IgD-negative memory B cell (primary cell): Measurements from ENCODE around the gene INAFM2. TPM values are rescaled to one million over a fixed set of nuclear protein-coding genes. Genes with fewer than 3 reads are reported as not detected.
A peak's percentile ranks its signal among the peaks of the same experiment; 100 is the strongest.

Experiments
- H3K27ac Mint-ChIP-seq, 3 donors: one replicate each; pipeline ENCODE4 v1.8.0; 2020 to 2022; ENCODE audit warnings: mild to moderate bottlenecking in 3 of 3, mixed read lengths in 3 of 3, moderate library complexity in 1 of 3
- H3K27me3 Mint-ChIP-seq: one replicate; pipeline ENCODE4 v1.8.0; 2021; ENCODE audit warnings: mixed read lengths
- H3K36me3 Mint-ChIP-seq: one replicate; pipeline ENCODE4 v1.8.0; 2020; ENCODE audit warnings: mild to moderate bottlenecking, mixed read lengths
- H3K4me1 Mint-ChIP-seq, 3 donors: one replicate each; pipeline ENCODE4 v1.8.0; 2020 to 2022; ENCODE audit warnings: mixed read lengths in 3 of 3, mild to moderate bottlenecking in 1 of 3
- H3K4me3 Mint-ChIP-seq, 4 donors: one replicate each; pipeline ENCODE4 v1.8.0; 2020 to 2022; ENCODE audit warnings: mild to moderate bottlenecking in 4 of 4, mixed read lengths in 4 of 4, moderate library complexity in 3 of 4
- H3K9me3 Mint-ChIP-seq, 3 donors: one replicate each; pipeline ENCODE4 v1.8.0; 2020 to 2021; ENCODE audit warnings: mixed read lengths in 3 of 3, mild to moderate bottlenecking in 1 of 3
- polyA plus RNA-seq: library from polyadenylated mRNA; unstranded; fragments of 300-500 nt; fragmentation: Illumina TruSeq; gene quantifications from one replicate; pipeline ENCODE4 v1.2.3, GENCODE V29; 2021

INAFM2 gene
- polyA plus RNA-seq, 1 donor from 2014 or later = 1.3 TPM

GRCh38 chr15:40344631-40345120 is 21.2 kb downstream of the INAFM2 start:
- Mint-ChIP-seq H3K4me1 (peaks cover 0 to 3% (median 0%) of the 10 kb centered on the region in 3 donors), H3K4me3 (peak overlapping the region in 1 of 4 donors; percentile 35), H3K36me3 (peaks cover 3% of the 10 kb centered on the region), H3K27me3 (no peaks in the 10 kb centered on the region), H3K9me3 (no peaks in the 10 kb centered on the region), H3K27ac (no peak overlapping the region)

GRCh38 chr15:40345225-40345866 is 21.9 kb downstream of the INAFM2 start:
- Mint-ChIP-seq H3K4me1 (peaks cover 0 to 3% (median 0%) of the 10 kb centered on the region in 3 donors), H3K36me3 (peaks cover 3% of the 10 kb centered on the region), H3K9me3 (no peaks in the 10 kb centered on the region), H3K4me3 (no peak overlapping the region), H3K27me3 (no peaks in the 10 kb centered on the region), H3K27ac (no peak overlapping the region)

GRCh38 chr15:40345867-40346578 is 22.5 kb downstream of the INAFM2 start:
- H3K4me3 Mint-ChIP-seq = no peak overlapping the region
- peaks cover 0 to 3% (median 0%) of the 10 kb centered on the region in 3 donors for H3K4me1 Mint-ChIP-seq
- peaks cover 3% of the 10 kb centered on the region for H3K36me3 Mint-ChIP-seq
- no peaks in the 10 kb centered on the region for H3K27me3 Mint-ChIP-seq
- no peak overlapping the region for H3K27ac Mint-ChIP-seq
- no peaks in the 10 kb centered on the region for H3K9me3 Mint-ChIP-seq

GRCh38 chr15:40346579-40347558 is 23.4 kb downstream of the INAFM2 start:
- Mint-ChIP-seq H3K27me3 (no peaks in the 10 kb centered on the region), H3K27ac (peak overlapping the region in 1 of 3 donors; percentile 52), H3K4me1 (peaks cover 0 to 3% (median 0%) of the 10 kb centered on the region in 3 donors), H3K4me3 (no peak overlapping the region), H3K9me3 (no peaks in the 10 kb centered on the region), H3K36me3 (peaks cover 3% of the 10 kb centered on the region)

GRCh38 chr15:40347559-40348473 is 24.3 kb downstream of the INAFM2 start:
- H3K27me3 Mint-ChIP-seq = no peaks in the 10 kb centered on the region
- H3K27ac Mint-ChIP-seq = no peak overlapping the region
- no peak overlapping the region for H3K4me3 Mint-ChIP-seq
- H3K36me3 Mint-ChIP-seq = peaks cover 3% of the 10 kb centered on the region
- peaks cover 0 to 3% (median 0%) of the 10 kb centered on the region in 3 donors for H3K4me1 Mint-ChIP-seq
- H3K9me3 Mint-ChIP-seq = no peaks in the 10 kb centered on the region

GRCh38 chr15:40348474-40348870 is 25.0 kb downstream of the INAFM2 start:
- no peaks in the 10 kb centered on the region for H3K9me3 Mint-ChIP-seq
- H3K4me1 Mint-ChIP-seq = peaks cover 0 to 3% (median 0%) of the 10 kb centered on the region in 3 donors
- no peak overlapping the region for H3K4me3 Mint-ChIP-seq
- H3K27me3 Mint-ChIP-seq = no peaks in the 10 kb centered on the region
- peaks cover 3% of the 10 kb centered on the region for H3K36me3 Mint-ChIP-seq
- no peak overlapping the region for H3K27ac Mint-ChIP-seq

- Mint-ChIP-seq H3K9me3 (no peaks in the 10 kb centered on the region), H3K4me1 (peaks cover 0 to 3% (median 0%) of the 10 kb centered on the region in 3 donors), H3K27ac (no peak overlapping the region), H3K36me3 (peaks cover 3% of the 10 kb centered on the region), H3K27me3 (peaks cover 2% of the 10 kb centered on the region), H3K4me3 (no peak overlapping the region)
Observed at GRCh38 chr15:40349163-40349562, 25.7 kb downstream of the INAFM2 start.

GRCh38 chr15:40352281-40352901 is 28.9 kb downstream of the INAFM2 start:
- H3K27ac Mint-ChIP-seq = no peak overlapping the region
- H3K36me3 Mint-ChIP-seq = no peaks in the 10 kb centered on the region
- H3K9me3 Mint-ChIP-seq = no peaks in the 10 kb centered on the region
- peaks cover 0 to 2% (median 0%) of the 10 kb centered on the region in 3 donors for H3K4me1 Mint-ChIP-seq
- H3K27me3 Mint-ChIP-seq = peaks cover 2% of the 10 kb centered on the region
- peak overlapping the region in 1 of 4 donors; percentile 45 for H3K4me3 Mint-ChIP-seq

- Mint-ChIP-seq H3K36me3 (no peaks in the 10 kb centered on the region), H3K9me3 (no peaks in the 10 kb centered on the region), H3K4me3 (peak overlapping the region in 1 of 4 donors; percentile 28), H3K27me3 (peaks cover 2% of the 10 kb centered on the region), H3K27ac (no peak overlapping the region), H3K4me1 (peaks cover 0 to 2% (median 2%) of the 10 kb centered on the region in 3 donors)
Observed at GRCh38 chr15:40353697-40354096, 30.2 kb downstream of the INAFM2 start.

GRCh38 chr15:40354408-40355171 is 31.1 kb downstream of the INAFM2 start:
- Mint-ChIP-seq H3K4me3 (no peak overlapping the region), H3K36me3 (no peaks in the 10 kb centered on the region), H3K9me3 (no peaks in the 10 kb centered on the region), H3K27ac (no peak overlapping the region), H3K4me1 (peaks cover 0 to 2% (median 2%) of the 10 kb centered on the region in 3 donors), H3K27me3 (peaks cover 2% of the 10 kb centered on the region)

- Mint-ChIP-seq H3K27me3 (peaks cover 2% of the 10 kb centered on the region), H3K4me3 (peak overlapping the region in 3 of 4 donors; percentile 33 to 83 (median 44)), H3K27ac (no peak overlapping the region), H3K36me3 (peaks cover 5% of the 10 kb centered on the region), H3K9me3 (no peaks in the 10 kb centered on the region), H3K4me1 (peaks cover 0 to 4% (median 3%) of the 10 kb centered on the region in 3 donors)
Observed at GRCh38 chr15:40355976-40356585, 32.6 kb downstream of the INAFM2 start.

- peak overlapping the region in 1 of 3 donors; percentile 80 for H3K27ac Mint-ChIP-seq
- H3K9me3 Mint-ChIP-seq = no peaks in the 10 kb centered on the region
Observed at GRCh38 chr15:40357246-40357645, 33.8 kb downstream of the INAFM2 start.

More at GRCh38 chr15:40357246-40357645, 33.8 kb downstream of the INAFM2 start:
- Mint-ChIP-seq H3K4me3 (peak overlapping the region in 3 of 4 donors; percentile 33 to 80 (median 76)), H3K27me3 (peaks cover 2% of the 10 kb centered on the region), H3K36me3 (peaks cover 5% of the 10 kb centered on the region), H3K4me1 (peaks cover 0 to 4% (median 3%) of the 10 kb centered on the region in 3 donors)
